ENCODE data around the gene ACYP2.
"Not testable (repeated sequence)": the region's sequence is repeated elsewhere in the genome, so short reads cannot be mapped to it uniquely, and the experiment has no call there.

The ACYP2 gene

GRCh38 chr2:54120950-54121349, 5.5 kb downstream of the ACYP2 start:
- Histone ChIP-seq H3K36me3 (ENCODE audit: control insufficient read depth, insufficient read depth, low read length) (no peaks in the 10 kb centered on the region), H3K23ac (ENCODE audit: low read length) (no peak overlapping the region), H3K4me2 (ENCODE audit: low read length) (no peak overlapping the region), H4K5ac (ENCODE audit: low read length) (no peak overlapping the region), H3K4ac (ENCODE audit: low read depth, low read length) (no peak overlapping the region), H3K4me3 (ENCODE audit: low read length) (no peak overlapping the region), H4K8ac (ENCODE audit: low read depth, low read length) (peak overlapping the region; percentile 66), H2AK5ac (ENCODE audit: low read length) (no peak overlapping the region), H3K9ac (ENCODE audit: low read length) (no peak overlapping the region), H3K79me1 (ENCODE audit: low read length) (no peaks in the 10 kb centered on the region), H3K27me3 (ENCODE audit: insufficient read depth, low read length, poor library complexity) (no peaks in the 10 kb centered on the region), H2BK120ac (ENCODE audit: low read depth, low read length) (no peak overlapping the region), H2BK15ac (replicated peaks; ENCODE audit: low read depth) (no peak overlapping the region), H3K27ac (ENCODE audit: low read depth, low read length) (no peak overlapping the region), H2BK5ac (ENCODE audit: low read length) (no peak overlapping the region), H3K56ac (ENCODE audit: low read length) (no peak overlapping the region), H3K79me2 (ENCODE audit: control insufficient read depth, insufficient read depth, low read length) (no peaks in the 10 kb centered on the region), H3K4me1 (ENCODE audit: control insufficient read depth, low read depth, low read length) (no peaks in the 10 kb centered on the region), H3K18ac (ENCODE audit: low read length) (no peak overlapping the region)
- DNase-seq, result no peak
- WGBS (ENCODE audit: extremely low coverage, insufficient coverage, low lambda C conversion rate), result no CpG with 5 or more reads among the region's 8 CpGs

GRCh38 chr2:54122171-54122935, 6.9 kb downstream of the ACYP2 start:
- H3K4me3 ChIP-seq (ENCODE audit: low read length), result no peak overlapping the region
- no peaks in the 10 kb centered on the region for H3K36me3 ChIP-seq (ENCODE audit: control insufficient read depth, insufficient read depth, low read length)
- no peak for DNase-seq
- H3K23ac ChIP-seq (ENCODE audit: low read length), result no peak overlapping the region
- H3K56ac ChIP-seq (ENCODE audit: low read length), result no peak overlapping the region
- H3K27me3 ChIP-seq (ENCODE audit: insufficient read depth, low read length, poor library complexity), result no peaks in the 10 kb centered on the region
- no peak overlapping the region for H3K18ac ChIP-seq (ENCODE audit: low read length)
- no peaks in the 10 kb centered on the region for H3K79me2 ChIP-seq (ENCODE audit: control insufficient read depth, insufficient read depth, low read length)
- no peak overlapping the region for H3K4me2 ChIP-seq (ENCODE audit: low read length)
- no peak overlapping the region for H3K9ac ChIP-seq (ENCODE audit: low read length)
- H2BK15ac ChIP-seq (replicated peaks; ENCODE audit: low read depth), result no peak overlapping the region
- H2BK120ac ChIP-seq (ENCODE audit: low read depth, low read length), result no peak overlapping the region
- H3K79me1 ChIP-seq (ENCODE audit: low read length), result no peaks in the 10 kb centered on the region
- no peak overlapping the region for H2AK5ac ChIP-seq (ENCODE audit: low read length)
- no peak overlapping the region for H4K8ac ChIP-seq (ENCODE audit: low read depth, low read length)
- H3K4me1 ChIP-seq (ENCODE audit: control insufficient read depth, low read depth, low read length), result no peaks in the 10 kb centered on the region
- no peak overlapping the region for H3K27ac ChIP-seq (ENCODE audit: low read depth, low read length)
- H4K5ac ChIP-seq (ENCODE audit: low read length), result no peak overlapping the region
- no peak overlapping the region for H3K4ac ChIP-seq (ENCODE audit: low read depth, low read length)
- no peak overlapping the region for H2BK5ac ChIP-seq (ENCODE audit: low read length)
- WGBS (ENCODE audit: extremely low coverage, insufficient coverage, low lambda C conversion rate), result no CpG with 5 or more reads among the region's 3 CpGs

- Histone ChIP-seq H3K56ac (ENCODE audit: low read length) (no peak overlapping the region), H2BK120ac (ENCODE audit: low read depth, low read length) (no peak overlapping the region), H3K23ac (ENCODE audit: low read length) (no peak overlapping the region), H2BK5ac (ENCODE audit: low read length) (no peak overlapping the region), H2AK5ac (ENCODE audit: low read length) (no peak overlapping the region), H3K79me2 (ENCODE audit: control insufficient read depth, insufficient read depth, low read length) (no peaks in the 10 kb centered on the region), H2BK15ac (replicated peaks; ENCODE audit: low read depth) (no peak overlapping the region), H3K9ac (ENCODE audit: low read length) (no peak overlapping the region), H3K79me1 (ENCODE audit: low read length) (no peaks in the 10 kb centered on the region), H3K18ac (ENCODE audit: low read length) (no peak overlapping the region), H3K4me3 (ENCODE audit: low read length) (no peak overlapping the region), H3K4me1 (ENCODE audit: control insufficient read depth, low read depth, low read length) (no peaks in the 10 kb centered on the region), H4K8ac (ENCODE audit: low read depth, low read length) (no peak overlapping the region), H3K4me2 (ENCODE audit: low read length) (no peak overlapping the region), H3K36me3 (ENCODE audit: control insufficient read depth, insufficient read depth, low read length) (no peaks in the 10 kb centered on the region), H3K27ac (ENCODE audit: low read depth, low read length) (no peak overlapping the region), H3K4ac (ENCODE audit: low read depth, low read length) (no peak overlapping the region), H4K5ac (ENCODE audit: low read length) (no peak overlapping the region), H3K27me3 (ENCODE audit: insufficient read depth, low read length, poor library complexity) (no peaks in the 10 kb centered on the region)
- no peak for DNase-seq
- no CpG with 5 or more reads among the region's 4 CpGs for WGBS (ENCODE audit: extremely low coverage, insufficient coverage, low lambda C conversion rate)
Measured at GRCh38 chr2:54122939-54123338, 7.5 kb downstream of the ACYP2 start.

GRCh38 chr2:54127174-54127573, 11.8 kb downstream of the ACYP2 start:
- not testable (repeated sequence) for H3K4me2 ChIP-seq (ENCODE audit: low read length); H3K79me1 ChIP-seq (ENCODE audit: low read length); H2AK5ac ChIP-seq (ENCODE audit: low read length); H4K5ac ChIP-seq (ENCODE audit: low read length); H2BK120ac ChIP-seq (ENCODE audit: low read depth, low read length); H3K36me3 ChIP-seq (ENCODE audit: control insufficient read depth, insufficient read depth, low read length); H3K4me3 ChIP-seq (ENCODE audit: low read length); H3K18ac ChIP-seq (ENCODE audit: low read length); H3K27me3 ChIP-seq (ENCODE audit: insufficient read depth, low read length, poor library complexity); H3K23ac ChIP-seq (ENCODE audit: low read length); H3K9ac ChIP-seq (ENCODE audit: low read length); H2BK5ac ChIP-seq (ENCODE audit: low read length); H4K8ac ChIP-seq (ENCODE audit: low read depth, low read length); H3K79me2 ChIP-seq (ENCODE audit: control insufficient read depth, insufficient read depth, low read length); H3K56ac ChIP-seq (ENCODE audit: low read length); H2BK15ac ChIP-seq (replicated peaks; ENCODE audit: low read depth); H3K4me1 ChIP-seq (ENCODE audit: control insufficient read depth, low read depth, low read length); H3K27ac ChIP-seq (ENCODE audit: low read depth, low read length); DNase-seq; H3K4ac ChIP-seq (ENCODE audit: low read depth, low read length)
- no CpG with 5 or more reads among the region's 2 CpGs for WGBS (ENCODE audit: extremely low coverage, insufficient coverage, low lambda C conversion rate)

GRCh38 chr2:54133056-54133455, 17.6 kb downstream of the ACYP2 start:
- WGBS (ENCODE audit: extremely low coverage, insufficient coverage, low lambda C conversion rate), result no CpG with 5 or more reads among the region's 4 CpGs
- H3K18ac ChIP-seq (ENCODE audit: low read length), result no peak overlapping the region
- no peaks in the 10 kb centered on the region for H3K4me1 ChIP-seq (ENCODE audit: control insufficient read depth, low read depth, low read length)

GRCh38 chr2:54139210-54139609, 23.8 kb downstream of the ACYP2 start:
- Histone ChIP-seq H2BK5ac (ENCODE audit: low read length) (no peak overlapping the region), H3K4me3 (ENCODE audit: low read length) (no peak overlapping the region), H3K4ac (ENCODE audit: low read depth, low read length) (no peak overlapping the region), H2BK120ac (ENCODE audit: low read depth, low read length) (no peak overlapping the region), H3K4me1 (ENCODE audit: control insufficient read depth, low read depth, low read length) (no peaks in the 10 kb centered on the region), H3K27me3 (ENCODE audit: insufficient read depth, low read length, poor library complexity) (no peaks in the 10 kb centered on the region), H3K79me1 (ENCODE audit: low read length) (no peaks in the 10 kb centered on the region), H3K27ac (ENCODE audit: low read depth, low read length) (no peak overlapping the region), H4K5ac (ENCODE audit: low read length) (no peak overlapping the region), H3K18ac (ENCODE audit: low read length) (no peak overlapping the region), H2BK15ac (replicated peaks; ENCODE audit: low read depth) (no peak overlapping the region), H2AK5ac (ENCODE audit: low read length) (no peak overlapping the region), H3K56ac (ENCODE audit: low read length) (no peak overlapping the region), H3K79me2 (ENCODE audit: control insufficient read depth, insufficient read depth, low read length) (no peaks in the 10 kb centered on the region), H3K36me3 (ENCODE audit: control insufficient read depth, insufficient read depth, low read length) (no peaks in the 10 kb centered on the region), H4K8ac (ENCODE audit: low read depth, low read length) (no peak overlapping the region), H3K4me2 (ENCODE audit: low read length) (no peak overlapping the region), H3K23ac (ENCODE audit: low read length) (no peak overlapping the region), H3K9ac (ENCODE audit: low read length) (no peak overlapping the region)
- WGBS (ENCODE audit: extremely low coverage, insufficient coverage, low lambda C conversion rate), result no CpG with 5 or more reads among the region's 4 CpGs
- DNase-seq, result no peak

More at GRCh38 chr2:54133056-54133455, 17.6 kb downstream of the ACYP2 start:
- Histone ChIP-seq H3K36me3 (ENCODE audit: control insufficient read depth, insufficient read depth, low read length) (no peaks in the 10 kb centered on the region), H2AK5ac (ENCODE audit: low read length) (no peak overlapping the region), H2BK5ac (ENCODE audit: low read length) (no peak overlapping the region), H3K4ac (ENCODE audit: low read depth, low read length) (no peak overlapping the region), H3K4me3 (ENCODE audit: low read length) (no peak overlapping the region), H3K27ac (ENCODE audit: low read depth, low read length) (no peak overlapping the region), H4K5ac (ENCODE audit: low read length) (no peak overlapping the region), H2BK120ac (ENCODE audit: low read depth, low read length) (no peak overlapping the region), H3K4me2 (ENCODE audit: low read length) (no peak overlapping the region), H3K9ac (ENCODE audit: low read length) (no peak overlapping the region), H4K8ac (ENCODE audit: low read depth, low read length) (no peak overlapping the region), H3K27me3 (ENCODE audit: insufficient read depth, low read length, poor library complexity) (no peaks in the 10 kb centered on the region), H3K23ac (ENCODE audit: low read length) (no peak overlapping the region), H3K56ac (ENCODE audit: low read length) (no peak overlapping the region), H3K79me1 (ENCODE audit: low read length) (no peaks in the 10 kb centered on the region), H3K79me2 (ENCODE audit: control insufficient read depth, insufficient read depth, low read length) (no peaks in the 10 kb centered on the region), H2BK15ac (replicated peaks; ENCODE audit: low read depth) (no peak overlapping the region)
- no peak for DNase-seq
